ENCODE data around the gene PGAM5. TPM values are rescaled to one million over a fixed set of nuclear protein-coding genes. Genes with fewer than 3 reads are reported as not detected.

PGAM5 gene
- total RNA-seq, 1 experiment from 2014 or later = 101 TPM

GRCh38 chr12:132664206-132665148, 46.2 kb upstream of the PGAM5 start:
- H3K9me3 Mint-ChIP-seq (ENCODE audit: low read depth, unreplicated experiment) = no peaks in the 10 kb centered on the region
- H3K27me3 Mint-ChIP-seq (ENCODE audit: unreplicated experiment) = no peaks in the 10 kb centered on the region
- intact Hi-C loops (cut with micrococcal nuclease; ENCODE audit: unreplicated experiment) = no loop called here
- H3K36me3 Mint-ChIP-seq (ENCODE audit: insufficient read depth, unreplicated experiment) = peaks cover 35% of the 10 kb centered on the region
- H3K27ac Mint-ChIP-seq (ENCODE audit: unreplicated experiment) = no peak overlapping the region
- TF ChIP-seq CTCF (IDR thresholded peaks at IDR 0.05; ENCODE audit: unreplicated experiment) = no peak
- CTCF ChIA-PET = no interaction called here
- no TSS peak for BruUV-seq (replicated peaks)
- no peak for DNase-seq
- no peaks in the 10 kb centered on the region for H3K4me1 Mint-ChIP-seq (ENCODE audit: low read depth, unreplicated experiment)
- H3K4me3 Mint-ChIP-seq (ENCODE audit: low read depth, unreplicated experiment) = no peak overlapping the region

- no peak for TF ChIP-seq CTCF (IDR thresholded peaks at IDR 0.05; ENCODE audit: unreplicated experiment)
- intact Hi-C loops (cut with micrococcal nuclease; ENCODE audit: unreplicated experiment) = no loop called here
- Mint-ChIP-seq H3K36me3 (ENCODE audit: insufficient read depth, unreplicated experiment) (peaks cover 30% of the 10 kb centered on the region), H3K27ac (ENCODE audit: unreplicated experiment) (no peak overlapping the region), H3K9me3 (ENCODE audit: low read depth, unreplicated experiment) (no peaks in the 10 kb centered on the region), H3K4me1 (ENCODE audit: low read depth, unreplicated experiment) (no peaks in the 10 kb centered on the region), H3K4me3 (ENCODE audit: low read depth, unreplicated experiment) (no peak overlapping the region), H3K27me3 (ENCODE audit: unreplicated experiment) (no peaks in the 10 kb centered on the region)
- CTCF ChIA-PET = no interaction called here
- no peak for DNase-seq
- BruUV-seq (replicated peaks) = no TSS peak
Observed at GRCh38 chr12:132665149-132665491, 45.5 kb upstream of the PGAM5 start.

GRCh38 chr12:132665794-132666193, 44.8 kb upstream of the PGAM5 start:
- no peaks in the 10 kb centered on the region for H3K27me3 Mint-ChIP-seq (ENCODE audit: unreplicated experiment)
- no TSS peak for BruUV-seq (replicated peaks)
- no peaks in the 10 kb centered on the region for H3K4me1 Mint-ChIP-seq (ENCODE audit: low read depth, unreplicated experiment)
- no peak for DNase-seq
- CTCF ChIA-PET = no interaction called here
- H3K27ac Mint-ChIP-seq (ENCODE audit: unreplicated experiment) = no peak overlapping the region
- peaks cover 34% of the 10 kb centered on the region for H3K36me3 Mint-ChIP-seq (ENCODE audit: insufficient read depth, unreplicated experiment)
- no peak for TF ChIP-seq CTCF (IDR thresholded peaks at IDR 0.05; ENCODE audit: unreplicated experiment)
- no peaks in the 10 kb centered on the region for H3K9me3 Mint-ChIP-seq (ENCODE audit: low read depth, unreplicated experiment)
- no peak overlapping the region for H3K4me3 Mint-ChIP-seq (ENCODE audit: low read depth, unreplicated experiment)
- intact Hi-C loops (cut with micrococcal nuclease; ENCODE audit: unreplicated experiment) = no loop called here

GRCh38 chr12:132668191-132669088, 42.2 kb upstream of the PGAM5 start:
- intact Hi-C loops (cut with micrococcal nuclease; ENCODE audit: unreplicated experiment) = no loop called here
- H3K9me3 Mint-ChIP-seq (ENCODE audit: low read depth, unreplicated experiment) = no peaks in the 10 kb centered on the region
- TF ChIP-seq CTCF (IDR thresholded peaks at IDR 0.05; ENCODE audit: unreplicated experiment) = no peak
- CTCF ChIA-PET = no interaction called here
- H3K27me3 Mint-ChIP-seq (ENCODE audit: unreplicated experiment) = no peaks in the 10 kb centered on the region
- DNase-seq = no peak
- BruUV-seq (replicated peaks) = no TSS peak
- peaks cover 48% of the 10 kb centered on the region for H3K36me3 Mint-ChIP-seq (ENCODE audit: insufficient read depth, unreplicated experiment)
- no peak overlapping the region for H3K27ac Mint-ChIP-seq (ENCODE audit: unreplicated experiment)
- no peaks in the 10 kb centered on the region for H3K4me1 Mint-ChIP-seq (ENCODE audit: low read depth, unreplicated experiment)
- no peak overlapping the region for H3K4me3 Mint-ChIP-seq (ENCODE audit: low read depth, unreplicated experiment)

All from Calu3 (cell line).